Ovary (tissue), 3 donors: Measurements from ENCODE around the gene FAM234B.

Source experiments
- EP300 ChIP-seq: sonication (generic); formaldehyde crosslinking; IDR thresholded peaks from one replicate; pipeline ENCODE4 v1.6.1; 2017; ENCODE audit warnings: antibody characterized with exemption
- POLR2A ChIP-seq: fragments of 450-650 bp; IDR thresholded peaks from one replicate; pipeline ENCODE4 v1.6.1; 2017; ENCODE audit warnings: antibody characterized with exemption, mild to moderate bottlenecking, moderate library complexity
- TF ChIP-seq, protein P1 (sequence below), 3 donors: fragments of 450-650 bp in 2 of 3; fragments of 200-600 bp in 1 of 3; IDR thresholded peaks; one replicate each; pipeline versions ENCODE4 v1.5.1 to v1.8.0; 2016 to 2022; ENCODE audit warnings: antibody characterized with exemption in 3 of 3, mild to moderate bottlenecking in 1 of 3
- donor health status: DM: no; HTN: no; CAD: no.

DNA sequence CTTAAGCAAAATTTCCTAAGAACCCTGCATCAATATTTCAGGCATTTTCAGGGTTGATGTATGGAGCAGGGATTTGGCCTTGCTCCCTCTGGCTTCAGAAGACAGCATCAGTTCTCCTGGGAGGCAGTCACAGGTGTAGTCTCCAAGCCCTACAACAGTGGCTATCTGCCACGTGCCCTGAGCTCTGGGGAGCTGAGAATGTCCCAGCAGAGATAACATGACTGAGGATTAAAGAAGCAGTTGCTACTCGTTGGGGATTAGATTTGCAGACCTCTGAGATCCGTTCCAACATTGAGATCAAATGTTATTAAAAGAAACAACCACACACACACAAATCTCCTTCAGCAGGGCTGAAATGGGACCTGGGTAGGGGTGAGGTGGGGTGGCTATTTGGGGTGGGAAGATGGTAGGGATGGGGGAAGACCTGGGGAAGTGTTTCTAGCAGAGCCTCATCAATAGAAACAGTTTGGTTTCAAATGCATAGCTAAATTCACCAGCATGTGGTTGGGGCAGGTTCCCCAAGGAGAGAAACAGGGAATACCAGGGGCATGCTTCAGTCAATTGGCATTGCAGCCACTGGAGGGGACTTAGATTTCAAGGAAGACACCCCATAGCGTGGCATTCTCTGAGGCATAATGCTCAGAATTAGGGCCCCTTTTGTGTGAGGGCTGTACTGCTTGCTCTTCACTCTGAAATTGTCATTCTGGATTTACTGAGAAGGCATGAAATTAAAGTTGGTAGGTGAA lies 15.2 kb upstream of the FAM234B start:
- TF ChIP-seq, protein P1, sequence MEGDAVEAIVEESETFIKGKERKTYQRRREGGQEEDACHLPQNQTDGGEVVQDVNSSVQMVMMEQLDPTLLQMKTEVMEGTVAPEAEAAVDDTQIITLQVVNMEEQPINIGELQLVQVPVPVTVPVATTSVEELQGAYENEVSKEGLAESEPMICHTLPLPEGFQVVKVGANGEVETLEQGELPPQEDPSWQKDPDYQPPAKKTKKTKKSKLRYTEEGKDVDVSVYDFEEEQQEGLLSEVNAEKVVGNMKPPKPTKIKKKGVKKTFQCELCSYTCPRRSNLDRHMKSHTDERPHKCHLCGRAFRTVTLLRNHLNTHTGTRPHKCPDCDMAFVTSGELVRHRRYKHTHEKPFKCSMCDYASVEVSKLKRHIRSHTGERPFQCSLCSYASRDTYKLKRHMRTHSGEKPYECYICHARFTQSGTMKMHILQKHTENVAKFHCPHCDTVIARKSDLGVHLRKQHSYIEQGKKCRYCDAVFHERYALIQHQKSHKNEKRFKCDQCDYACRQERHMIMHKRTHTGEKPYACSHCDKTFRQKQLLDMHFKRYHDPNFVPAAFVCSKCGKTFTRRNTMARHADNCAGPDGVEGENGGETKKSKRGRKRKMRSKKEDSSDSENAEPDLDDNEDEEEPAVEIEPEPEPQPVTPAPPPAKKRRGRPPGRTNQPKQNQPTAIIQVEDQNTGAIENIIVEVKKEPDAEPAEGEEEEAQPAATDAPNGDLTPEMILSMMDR (IDR thresholded peaks at IDR 0.05), result no peak
- TF ChIP-seq EP300 (no peak), POLR2A (no peak)
